Measurements from ENCODE around the gene HSPB1. TPM values are rescaled to one million over a fixed set of nuclear protein-coding genes. Genes with fewer than 3 reads are reported as not detected.
"Not testable (repeated sequence)": the region's sequence is repeated elsewhere in the genome, so short reads cannot be mapped to it uniquely, and the experiment has no call there.

Gene HSPB1
- 1,074 TPM for total RNA-seq

- DNase-seq (ENCODE audit: low spot score), result peak; percentile 97
Measured at GRCh38 chr7:76302347-76303201, at the start of gene HSPB1. Gene HSPB1, plus strand, starts transcription at chr7:76302673. Its CDS starts 40 bp downstream, at chr7:76302713.

GRCh38 chr7:76254781-76255180, 47.7 kb upstream of the HSPB1 start:
- no peak for DNase-seq (ENCODE audit: low spot score)

- no peak for DNase-seq (ENCODE audit: low spot score)
Measured at GRCh38 chr7:76257973-76258372, 44.5 kb upstream of the HSPB1 start.

- DNase-seq (ENCODE audit: low spot score), result no peak
Measured at GRCh38 chr7:76259124-76260093, 43.1 kb upstream of the HSPB1 start.

- DNase-seq (ENCODE audit: low spot score), result no peak
Measured at GRCh38 chr7:76260171-76260703, 42.2 kb upstream of the HSPB1 start.

GRCh38 chr7:76261329-76261728, 41.1 kb upstream of the HSPB1 start:
- DNase-seq (ENCODE audit: low spot score), result no peak

- DNase-seq (ENCODE audit: low spot score), result no peak
Measured at GRCh38 chr7:76261931-76262330, 40.5 kb upstream of the HSPB1 start.

GRCh38 chr7:76262683-76263402, 39.6 kb upstream of the HSPB1 start:
- no peak for DNase-seq (ENCODE audit: low spot score)

GRCh38 chr7:76265299-76265698, 37.2 kb upstream of the HSPB1 start:
- DNase-seq (ENCODE audit: low spot score), result no peak

- DNase-seq (ENCODE audit: low spot score), result no peak
Measured at GRCh38 chr7:76267107-76267893, 35.2 kb upstream of the HSPB1 start.

GRCh38 chr7:76267894-76268183, 34.6 kb upstream of the HSPB1 start:
- no peak for DNase-seq (ENCODE audit: low spot score)

- no peak for DNase-seq (ENCODE audit: low spot score)
Measured at GRCh38 chr7:76268376-76268775, 34.1 kb upstream of the HSPB1 start.

- no peak for DNase-seq (ENCODE audit: low spot score)
Measured at GRCh38 chr7:76269895-76270294, 32.6 kb upstream of the HSPB1 start.

GRCh38 chr7:76271384-76271783, 31.1 kb upstream of the HSPB1 start:
- not testable (repeated sequence) for DNase-seq (ENCODE audit: low spot score)

GRCh38 chr7:76272142-76272541, 30.3 kb upstream of the HSPB1 start:
- DNase-seq (ENCODE audit: low spot score), result no peak

- DNase-seq (ENCODE audit: low spot score), result no peak
Measured at GRCh38 chr7:76272851-76273497, 29.5 kb upstream of the HSPB1 start.

GRCh38 chr7:76273503-76273902, 29.0 kb upstream of the HSPB1 start:
- DNase-seq (ENCODE audit: low spot score), result no peak

GRCh38 chr7:76278540-76278939, 23.9 kb upstream of the HSPB1 start:
- no peak for DNase-seq (ENCODE audit: low spot score)

- no peak for DNase-seq (ENCODE audit: low spot score)
Measured at GRCh38 chr7:76280408-76280807, 22.1 kb upstream of the HSPB1 start.

GRCh38 chr7:76281006-76281705, 21.3 kb upstream of the HSPB1 start:
- DNase-seq (ENCODE audit: low spot score), result no peak
